GM13977 (cell line): ENCODE data around the gene MAT2B.

ENCODE experiments used
- DNase-seq: peaks from one replicate; pipeline ENCODE4 v3.0.0; 2012; ENCODE audit warnings: low spot score
- in situ Hi-C: fragments of 300-500 bp; cut with MboI; formaldehyde crosslinking; loops from one replicate; pipeline ENCODE4 v1.12.0; 2022; ENCODE audit warnings: low sequenced_read_pairs, low pct_unique_long_range_greater_than_20kb, mixed read lengths, inconsistent platforms; ENCODE audit not compliant: unreplicated experiment
- TF ChIP-seq, protein P1 (sequence below): IDR thresholded peaks from 2 replicates; pipeline ENCODE4 v1.5.1; 2012; ENCODE audit warnings: mild to moderate bottlenecking, control low read depth; ENCODE audit not compliant: insufficient read depth; ENCODE audit errors: extremely low read depth, missing control alignments

Gene MAT2B

GRCh38 chr5:163567811-163568210, 62.4 kb downstream of the MAT2B start:
- in situ Hi-C loops: loop anchor here (25.0 kb wide), 1 partner anchor 944 kb away; no protein-coding TSS in a partner anchor
- DNase-seq: no peak
- TF ChIP-seq, protein P1, sequence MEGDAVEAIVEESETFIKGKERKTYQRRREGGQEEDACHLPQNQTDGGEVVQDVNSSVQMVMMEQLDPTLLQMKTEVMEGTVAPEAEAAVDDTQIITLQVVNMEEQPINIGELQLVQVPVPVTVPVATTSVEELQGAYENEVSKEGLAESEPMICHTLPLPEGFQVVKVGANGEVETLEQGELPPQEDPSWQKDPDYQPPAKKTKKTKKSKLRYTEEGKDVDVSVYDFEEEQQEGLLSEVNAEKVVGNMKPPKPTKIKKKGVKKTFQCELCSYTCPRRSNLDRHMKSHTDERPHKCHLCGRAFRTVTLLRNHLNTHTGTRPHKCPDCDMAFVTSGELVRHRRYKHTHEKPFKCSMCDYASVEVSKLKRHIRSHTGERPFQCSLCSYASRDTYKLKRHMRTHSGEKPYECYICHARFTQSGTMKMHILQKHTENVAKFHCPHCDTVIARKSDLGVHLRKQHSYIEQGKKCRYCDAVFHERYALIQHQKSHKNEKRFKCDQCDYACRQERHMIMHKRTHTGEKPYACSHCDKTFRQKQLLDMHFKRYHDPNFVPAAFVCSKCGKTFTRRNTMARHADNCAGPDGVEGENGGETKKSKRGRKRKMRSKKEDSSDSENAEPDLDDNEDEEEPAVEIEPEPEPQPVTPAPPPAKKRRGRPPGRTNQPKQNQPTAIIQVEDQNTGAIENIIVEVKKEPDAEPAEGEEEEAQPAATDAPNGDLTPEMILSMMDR: no peak
